Measurements from ENCODE around the gene PCBP3.
A peak's percentile ranks its signal among the peaks of the same experiment; 100 is the strongest.

PCBP3 gene

DNA sequence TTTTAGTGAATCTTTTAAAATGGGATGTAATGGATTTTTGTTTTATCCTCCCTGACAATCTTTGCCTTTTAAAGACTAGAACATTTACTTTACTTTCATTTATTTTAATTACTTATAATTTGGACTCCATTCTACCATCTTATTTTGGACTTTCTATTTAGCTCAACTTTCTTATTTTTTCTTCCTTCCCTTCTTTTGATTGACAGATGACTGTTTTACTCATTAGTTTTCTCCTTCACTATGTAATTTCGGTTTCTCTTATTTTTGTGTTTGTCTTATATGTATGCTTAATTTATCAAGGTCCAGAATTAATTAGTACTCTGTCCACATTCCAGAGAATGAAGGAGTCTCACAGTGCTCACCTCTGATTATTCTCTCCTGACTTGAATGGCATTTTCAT, 109.9 kb downstream of the PCBP3 start:
- DNase-seq (ENCODE audit: low read depth in 3 of 3): no peak

DNA sequence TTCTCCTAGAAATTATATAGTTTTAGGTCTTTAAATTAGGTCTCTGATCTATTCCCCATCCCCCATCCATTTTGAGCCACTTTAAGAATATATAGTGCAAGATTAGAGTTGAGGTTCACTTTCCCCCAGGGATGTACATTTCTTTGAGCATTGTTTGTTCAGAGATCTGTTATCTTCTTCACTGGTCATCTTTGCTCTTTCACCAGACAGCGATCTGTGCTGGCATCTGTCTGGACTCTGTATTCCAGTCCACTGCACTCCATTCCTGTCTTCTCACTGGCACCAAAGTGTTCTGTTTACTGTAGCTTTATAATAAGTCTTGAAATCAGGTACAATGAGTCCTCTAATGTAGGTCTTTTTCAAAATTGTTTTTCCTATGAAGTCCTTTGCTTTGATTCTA, 112.5 kb downstream of the PCBP3 start:
- no peak for DNase-seq (ENCODE audit: low read depth in 3 of 3)

DNA sequence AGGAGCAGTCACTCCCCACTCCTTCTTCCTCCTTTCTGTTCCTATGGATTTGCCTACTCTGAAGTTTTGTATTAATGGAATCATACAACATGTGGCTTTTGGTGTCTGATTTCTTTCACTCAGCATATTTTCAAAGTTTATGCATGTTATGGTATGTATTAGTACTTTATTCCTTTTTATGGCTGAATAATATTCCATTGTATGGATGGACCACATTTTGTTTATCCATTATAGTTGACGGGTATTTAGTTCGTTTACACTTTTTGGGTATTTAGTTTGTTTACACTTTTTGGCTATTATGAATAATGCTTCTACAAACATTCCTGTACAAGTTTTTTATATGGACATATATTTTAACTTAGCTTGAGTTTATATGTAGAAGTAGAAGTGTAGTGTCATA, 113.1 kb downstream of the PCBP3 start:
- no peak for DNase-seq (ENCODE audit: low read depth in 3 of 3)

DNA sequence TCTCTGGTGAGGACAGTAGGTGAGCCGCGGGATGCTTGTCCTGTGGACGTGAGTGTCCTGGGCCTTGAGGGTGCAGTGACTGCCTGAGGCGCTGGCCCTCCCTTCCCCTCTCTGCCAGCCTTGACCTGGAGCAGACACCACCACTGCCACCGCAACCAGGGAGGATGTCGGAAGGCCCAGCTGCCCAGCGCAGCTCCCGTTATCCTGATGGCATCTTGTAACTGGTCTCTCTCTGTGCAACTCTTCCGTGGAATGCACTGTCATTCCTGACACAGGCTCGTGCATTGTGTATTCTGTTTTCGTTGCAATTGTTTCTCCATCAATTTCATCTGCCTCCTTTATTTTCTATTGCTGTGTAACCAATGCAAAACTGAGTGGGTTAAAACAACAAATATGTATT, 118.2 kb downstream of the PCBP3 start:
- DNase-seq (ENCODE audit: low read depth in 3 of 3): no peak

DNA sequence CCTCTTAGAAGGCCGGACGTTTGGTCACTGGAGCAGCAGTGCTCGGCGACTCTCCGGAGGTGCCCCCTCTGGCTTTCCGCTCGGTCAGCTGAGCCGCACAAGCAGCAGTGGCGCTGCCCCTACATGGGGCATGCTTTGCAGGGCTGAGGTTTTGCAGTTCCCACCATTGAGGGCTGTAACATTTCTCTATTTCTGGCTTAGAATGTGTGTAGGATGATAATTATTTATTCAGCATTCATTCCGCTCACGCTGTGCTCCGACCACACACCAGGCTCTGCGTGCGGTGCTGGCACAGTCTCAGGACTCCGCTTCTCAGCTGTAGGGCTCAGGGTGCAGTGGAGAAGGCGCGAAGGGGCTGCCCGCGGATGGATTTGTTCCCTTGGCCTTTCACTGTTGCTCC, 119.5 kb downstream of the PCBP3 start:
- no peak for DNase-seq (ENCODE audit: low read depth in 3 of 3)

DNA sequence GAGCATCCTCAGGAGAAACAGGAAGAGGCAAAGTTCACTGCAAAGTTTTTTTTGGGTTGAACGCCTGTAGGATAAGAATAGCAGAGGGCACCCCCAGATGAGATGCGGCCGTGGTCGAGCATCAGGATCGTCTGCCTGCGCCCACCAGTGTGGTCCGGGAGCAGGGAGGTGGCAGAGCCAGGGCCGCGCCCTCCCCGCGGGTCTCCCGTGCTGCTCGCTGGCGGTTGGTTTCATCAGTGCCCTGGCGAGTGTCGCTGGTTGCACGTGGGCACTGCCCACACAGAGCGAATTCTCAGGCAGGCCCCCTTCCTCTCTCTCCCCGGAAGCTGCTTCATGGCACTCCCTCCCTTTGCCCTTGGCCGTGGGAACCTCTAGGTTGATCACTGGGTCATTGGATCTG, 120.0 kb downstream of the PCBP3 start:
- DNase-seq (ENCODE audit: low read depth in 3 of 3): no peak

DNA sequence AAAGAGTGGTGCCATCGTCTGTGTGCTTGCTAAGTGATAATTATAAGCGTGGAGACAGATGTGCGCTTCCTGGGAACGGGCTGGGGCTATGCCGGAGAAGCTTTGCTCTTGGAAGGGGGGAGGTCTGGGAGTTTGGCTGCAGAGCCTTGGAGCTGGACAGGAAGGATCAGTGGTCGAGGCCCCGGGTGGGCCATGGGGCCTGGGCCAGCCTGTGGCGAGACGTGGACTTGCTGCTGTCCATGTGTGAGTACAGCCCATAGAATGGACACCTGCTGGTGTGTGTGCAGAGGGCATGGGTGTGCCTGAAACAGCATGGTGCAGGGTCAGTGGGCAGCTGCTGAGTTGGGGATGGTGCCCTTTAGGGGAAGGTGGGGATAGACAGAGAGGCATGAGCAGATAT, 121.3 kb downstream of the PCBP3 start:
- DNase-seq (ENCODE audit: low read depth in 3 of 3): no peak

DNA sequence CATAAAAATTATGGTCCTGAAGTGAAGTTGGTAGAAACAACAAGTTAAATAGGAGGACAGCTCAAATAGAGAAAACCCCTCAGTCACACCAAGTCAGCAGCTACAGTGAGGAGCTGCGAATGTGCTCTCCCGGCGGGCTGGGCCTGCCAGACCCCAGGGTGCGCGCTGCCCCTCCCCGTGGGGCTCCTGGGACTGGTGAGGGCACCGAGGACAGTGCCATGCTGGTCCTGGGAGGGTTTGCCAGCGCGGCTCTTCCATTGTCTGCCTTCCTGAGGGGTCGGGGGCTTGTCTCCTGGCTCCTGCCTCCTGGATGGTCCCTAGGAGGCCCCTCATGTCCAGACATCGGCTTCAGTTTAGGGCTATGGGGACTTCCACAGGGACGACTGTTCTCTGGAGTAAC, 121.8 kb downstream of the PCBP3 start:
- DNase-seq (ENCODE audit: low read depth in 3 of 3): no peak

DNA sequence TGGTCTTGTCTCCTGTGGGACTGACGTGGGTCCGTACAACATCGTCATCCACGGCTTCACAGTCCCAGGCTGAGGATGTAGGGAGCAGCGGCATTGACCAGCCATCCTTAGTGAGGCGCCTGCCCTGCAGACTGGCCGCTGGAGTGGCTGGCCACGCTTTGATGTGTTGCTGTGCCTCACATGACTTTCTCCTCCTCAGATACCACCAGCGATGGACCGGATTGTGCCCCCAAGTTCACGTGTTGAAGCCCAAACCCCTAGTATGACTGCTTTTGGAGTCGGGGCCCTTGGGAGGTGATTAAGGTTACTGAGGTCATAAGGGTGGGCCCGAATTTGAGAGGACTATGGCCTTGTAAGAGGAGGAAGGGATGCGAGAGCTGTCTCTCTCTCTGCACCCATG, 122.5 kb downstream of the PCBP3 start:
- DNase-seq (ENCODE audit: low read depth in 3 of 3): no peak

DNA sequence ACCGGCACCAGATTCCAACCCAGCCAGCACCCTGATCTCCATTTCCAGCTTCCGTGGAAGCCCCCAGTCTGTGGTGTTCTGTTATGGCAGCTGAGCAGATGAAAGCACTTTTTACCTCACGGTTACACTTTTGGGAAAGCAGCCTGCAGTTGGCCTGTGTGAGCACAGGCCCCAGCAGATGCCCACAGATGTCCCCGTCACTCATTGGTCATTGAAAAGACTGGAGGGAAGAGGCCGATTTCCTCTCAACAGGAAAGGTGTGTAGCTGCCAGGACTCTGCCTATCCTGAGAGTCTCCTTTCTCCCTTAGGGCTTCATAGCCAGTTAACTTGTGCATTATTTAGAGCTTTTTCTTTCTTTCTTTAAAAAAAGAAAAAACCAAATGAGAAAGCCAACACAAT, 123.0 kb downstream of the PCBP3 start:
- no peak for DNase-seq (ENCODE audit: low read depth in 3 of 3)

DNA sequence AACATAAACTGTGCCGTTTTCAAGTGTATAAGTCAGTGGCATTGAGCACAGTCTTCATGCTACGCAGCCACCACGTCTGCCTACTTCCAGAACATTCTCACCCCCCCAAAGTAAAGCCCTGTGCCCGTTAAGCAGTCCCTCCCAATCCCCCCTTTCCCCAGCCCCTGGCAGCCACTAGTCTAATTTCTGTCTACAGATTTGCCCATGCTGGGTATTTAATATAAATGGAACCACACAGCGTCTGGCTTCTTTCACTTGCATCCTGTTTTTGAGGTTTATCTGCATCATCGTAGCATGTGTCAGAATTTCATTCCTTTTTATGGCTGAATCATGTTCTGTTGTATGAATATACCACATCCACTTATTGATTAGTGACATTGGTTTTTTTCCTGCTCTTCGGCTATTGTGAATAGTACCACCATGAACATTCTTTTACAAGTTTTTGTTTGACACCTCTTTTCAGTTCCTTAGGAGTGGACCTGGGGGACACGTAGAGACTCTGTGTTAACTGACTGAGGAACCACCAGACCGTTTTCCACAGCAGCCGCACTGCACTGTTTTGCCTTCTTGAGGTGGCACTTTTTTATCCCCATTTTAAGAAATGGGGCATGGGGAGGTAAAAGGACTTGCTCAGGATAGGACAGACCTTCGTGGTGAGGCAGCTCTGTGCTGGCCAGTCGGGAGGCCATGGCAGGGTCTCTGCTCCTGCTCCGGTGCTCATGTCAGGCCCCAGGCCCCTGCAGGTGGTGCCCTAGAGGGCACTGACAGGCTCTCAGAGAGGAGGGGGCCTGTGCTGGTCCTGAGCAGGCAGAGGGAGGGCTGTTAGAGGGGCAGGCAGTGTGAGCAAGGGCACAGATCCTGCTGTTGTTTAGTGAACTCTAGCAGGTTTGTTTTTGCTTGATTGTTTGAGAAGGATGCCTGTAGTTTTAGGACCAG, 123.8 kb downstream of the PCBP3 start:
- peak in 1 of 3 experiments; percentile 17 for DNase-seq (ENCODE audit: low read depth in 3 of 3)

DNA sequence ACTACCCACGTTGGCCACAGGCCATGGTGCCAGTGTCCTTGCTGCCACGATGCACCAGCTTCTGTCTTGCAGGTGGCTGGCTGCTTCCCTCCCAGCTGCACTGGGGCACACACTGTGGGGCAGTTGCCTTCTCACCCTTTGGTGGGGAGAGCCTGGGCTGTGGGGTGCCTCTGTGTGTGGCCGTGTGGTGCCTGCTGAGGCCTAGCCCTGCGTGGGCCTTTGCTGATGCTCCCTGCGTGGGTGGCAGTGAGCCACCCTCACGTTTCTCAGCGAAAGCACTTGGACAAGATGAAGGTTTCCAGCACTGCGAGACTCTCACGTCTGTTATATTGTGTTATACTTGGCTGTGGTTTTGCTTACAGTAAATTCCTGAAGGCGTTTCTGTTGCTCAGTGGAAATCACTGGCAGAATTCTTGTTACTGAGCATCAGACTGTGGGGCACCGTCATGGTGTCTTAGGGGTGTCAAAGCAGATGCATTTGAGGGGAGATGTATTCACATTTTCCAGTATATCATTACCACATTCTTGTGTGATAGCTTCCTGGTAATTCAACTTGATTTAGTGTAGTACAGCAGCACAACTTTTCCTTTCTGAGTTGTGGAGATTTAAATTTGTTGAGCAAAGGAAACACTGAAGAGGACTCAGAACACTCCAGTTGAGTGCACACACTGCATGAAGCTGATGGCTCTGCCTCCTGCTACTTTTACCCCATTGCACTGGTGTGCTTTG, 124.7 kb downstream of the PCBP3 start:
- peak; percentile 24 to 38 (median 25) for DNase-seq (ENCODE audit: low read depth in 3 of 3)

DNA sequence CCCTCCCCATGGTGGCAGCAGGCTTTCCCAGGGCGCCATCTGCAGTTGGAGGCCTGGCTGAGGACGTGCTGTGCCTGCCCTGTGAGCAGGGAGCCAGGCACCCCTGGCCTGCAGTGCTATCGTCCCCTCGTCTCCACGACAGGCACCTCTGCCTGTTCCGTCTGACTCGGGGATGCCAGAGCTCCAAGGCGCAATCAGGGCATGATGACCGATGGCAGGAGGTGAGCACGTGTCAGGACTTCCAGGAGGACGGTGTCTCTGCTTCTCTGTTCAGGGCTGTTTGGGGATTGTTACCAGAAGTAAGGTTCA, 125.2 kb downstream of the PCBP3 start:
- DNase-seq (ENCODE audit: low read depth in 3 of 3): no peak

DNA sequence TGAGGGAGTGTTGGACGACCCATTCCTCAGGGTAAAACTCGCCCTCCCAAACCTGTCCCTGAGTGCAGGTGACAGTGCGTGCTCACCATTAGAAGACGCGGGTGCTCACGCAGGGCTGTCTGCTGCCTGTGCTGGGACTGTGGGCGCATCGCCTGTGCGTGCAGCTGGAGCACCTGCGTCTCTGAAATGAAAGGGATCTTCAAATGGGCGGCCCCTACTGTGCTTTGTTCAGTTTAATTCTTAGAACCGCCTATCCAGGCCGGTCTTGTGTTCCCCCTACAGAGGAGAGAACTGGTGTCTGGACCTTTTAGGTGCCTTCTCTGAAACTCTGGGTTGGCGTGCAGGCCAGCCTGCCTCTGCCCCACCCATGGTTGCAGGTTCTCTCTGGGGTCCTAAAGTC, 125.8 kb downstream of the PCBP3 start:
- DNase-seq (ENCODE audit: low read depth in 3 of 3): no peak

DNA sequence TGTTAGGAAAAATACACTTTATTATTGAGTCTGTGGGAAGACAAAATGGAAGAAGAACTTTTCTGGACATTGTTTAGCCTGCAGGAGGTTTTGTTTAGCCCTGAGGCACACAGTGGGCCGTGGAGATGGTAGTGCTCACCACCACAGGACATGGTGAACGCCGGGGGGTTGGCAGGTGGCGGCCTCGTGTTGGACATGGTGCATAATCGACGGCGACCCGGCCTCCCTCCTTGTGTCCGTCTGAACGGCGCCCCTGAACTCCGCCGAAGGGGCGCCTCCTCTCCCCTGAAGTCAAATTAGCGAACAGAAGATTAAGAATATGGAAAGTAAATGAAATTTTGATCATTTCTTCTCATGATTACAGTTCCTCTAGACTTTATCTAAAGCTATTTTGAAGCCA, 126.4 kb downstream of the PCBP3 start:
- DNase-seq (ENCODE audit: low read depth in 3 of 3): no peak

DNA sequence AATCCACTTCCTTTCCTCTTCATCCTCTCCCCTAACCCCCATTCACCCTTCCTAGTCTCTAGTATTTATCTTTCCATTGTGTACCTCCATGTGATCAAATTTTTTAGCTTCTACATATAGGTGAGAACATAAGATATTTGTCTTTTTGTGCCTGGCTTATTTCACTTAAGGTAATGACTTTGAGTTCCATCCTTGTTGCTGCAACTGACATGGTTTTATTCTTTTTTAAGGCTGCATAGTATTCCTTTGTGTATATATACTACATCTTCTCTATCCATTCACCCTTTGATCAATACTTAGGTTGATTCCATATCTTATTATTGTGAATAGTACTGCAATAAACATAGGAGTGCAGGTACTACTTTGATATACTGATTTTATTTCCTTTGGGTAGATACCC, 128.7 kb downstream of the PCBP3 start:
- DNase-seq (ENCODE audit: low read depth in 3 of 3): no peak

DNA sequence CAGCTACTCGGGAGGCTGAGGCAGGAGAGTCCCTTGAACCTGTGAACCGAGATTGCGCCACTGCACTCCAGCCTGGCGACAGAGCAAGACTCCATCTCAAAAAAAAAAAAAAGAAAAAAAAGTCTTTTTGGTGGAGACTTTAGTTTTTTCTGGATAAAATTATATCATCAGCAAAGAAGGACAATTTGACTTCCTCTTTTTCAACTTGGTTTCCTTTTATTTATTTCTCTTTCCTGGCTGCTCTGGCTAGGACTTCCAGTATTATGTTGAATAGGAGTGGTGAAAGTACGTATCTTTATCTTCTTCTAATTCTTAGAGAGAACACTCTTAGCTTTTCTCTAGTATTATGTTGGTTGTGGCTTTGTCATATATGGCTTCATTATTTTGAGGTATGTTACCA, 130.8 kb downstream of the PCBP3 start:
- no peak for DNase-seq (ENCODE audit: low read depth in 3 of 3)

DNA sequence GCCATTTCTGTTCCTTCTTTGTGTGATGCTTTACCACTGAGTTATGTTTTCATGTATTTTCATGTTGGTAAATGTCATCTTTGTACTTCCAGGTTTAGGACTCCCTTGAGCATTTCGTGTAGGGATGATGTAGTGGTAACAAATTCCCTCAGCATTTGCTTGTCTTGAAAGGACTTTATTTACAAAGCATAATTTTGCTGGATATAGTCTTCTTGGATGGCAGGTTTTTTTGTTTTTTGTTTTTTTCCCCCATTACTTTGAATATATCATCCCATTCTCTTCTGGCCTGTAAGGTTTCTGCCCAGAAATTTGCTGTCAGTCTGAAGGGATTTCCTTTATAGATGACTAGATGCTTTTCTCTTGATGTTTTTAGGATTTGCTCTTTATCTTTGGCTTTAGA, 133.4 kb downstream of the PCBP3 start:
- no peak for DNase-seq (ENCODE audit: low read depth in 3 of 3)

DNA sequence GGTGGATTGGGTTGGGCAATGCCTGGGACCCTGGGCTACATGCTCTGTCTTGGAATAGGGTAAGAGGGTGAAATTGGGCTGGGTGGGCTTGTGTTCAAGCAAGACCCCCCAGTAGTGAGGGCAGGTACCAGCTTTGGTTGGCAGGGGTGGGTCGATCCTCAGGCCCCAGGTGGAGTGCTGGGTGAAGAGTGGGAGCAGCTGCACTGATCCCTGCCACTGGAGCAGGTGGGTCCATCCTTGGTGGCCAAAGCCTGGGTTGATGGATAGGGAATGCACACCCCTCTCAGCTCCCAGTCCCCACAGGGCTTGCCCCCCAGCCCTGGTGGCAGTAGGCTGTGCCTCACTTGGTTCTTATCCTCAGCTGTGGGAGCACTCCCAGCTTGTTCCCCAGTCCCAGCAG, 135.2 kb downstream of the PCBP3 start:
- no peak for DNase-seq (ENCODE audit: low read depth in 3 of 3)

DNA sequence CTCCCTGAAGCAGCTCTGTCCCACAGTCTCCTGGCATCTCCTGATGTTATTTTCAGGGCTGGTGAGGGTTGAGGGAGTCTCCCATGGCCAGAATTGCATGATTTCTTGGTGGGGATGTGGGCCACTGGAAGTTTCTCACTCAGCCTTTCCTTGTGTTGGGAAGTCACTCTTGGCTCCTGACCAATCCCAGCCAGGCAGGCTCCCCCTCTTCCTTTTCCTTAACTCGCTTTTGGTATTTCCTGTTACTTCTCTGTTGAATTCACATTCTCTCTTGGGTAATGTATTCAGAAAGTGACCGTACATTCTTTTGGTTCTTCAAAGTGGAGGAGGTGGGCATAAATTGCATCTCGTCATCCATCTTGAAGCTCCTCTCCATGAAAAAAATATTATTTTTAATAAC, 135.7 kb downstream of the PCBP3 start:
- no peak for DNase-seq (ENCODE audit: low read depth in 3 of 3)

DNA sequence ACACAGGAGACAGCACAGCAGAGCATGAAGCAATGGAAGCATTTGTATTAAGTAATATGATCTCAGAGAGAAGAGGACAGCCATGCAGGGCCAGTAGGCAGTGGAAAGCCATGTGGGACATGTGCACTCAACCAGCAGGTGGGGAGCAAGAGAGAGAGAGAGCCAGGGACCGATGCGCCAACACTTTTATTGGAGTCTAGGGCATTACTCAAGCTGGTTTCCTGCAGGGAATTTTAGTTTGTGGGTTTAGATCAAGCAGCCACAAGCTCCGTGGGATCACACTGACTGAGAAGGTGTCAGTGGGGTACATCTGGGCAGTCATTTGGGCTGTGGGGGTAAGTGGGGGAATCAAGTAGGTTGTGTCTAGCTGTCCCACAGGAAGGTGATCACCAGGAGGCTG, 137.1 kb downstream of the PCBP3 start:
- no peak for DNase-seq (ENCODE audit: low read depth in 3 of 3)

DNA sequence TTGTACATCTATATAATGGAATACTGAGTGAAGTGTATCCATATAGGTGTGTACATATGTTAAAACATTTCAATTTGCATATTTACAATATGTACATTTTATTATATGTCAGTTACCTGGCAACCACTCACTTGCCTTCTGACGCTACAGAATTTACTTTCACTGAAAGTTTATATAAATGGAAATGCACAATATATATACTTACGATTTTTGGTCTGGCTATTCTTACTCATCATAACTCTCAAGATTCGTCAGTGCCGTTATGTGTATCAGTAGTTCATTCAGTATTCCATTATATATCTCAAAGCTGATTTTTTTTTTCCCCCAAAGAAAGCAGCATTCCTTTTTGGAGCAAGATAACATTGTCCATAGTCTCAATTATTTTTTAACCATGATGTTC, 138.2 kb downstream of the PCBP3 start:
- no peak for DNase-seq (ENCODE audit: low read depth in 3 of 3)

DNA sequence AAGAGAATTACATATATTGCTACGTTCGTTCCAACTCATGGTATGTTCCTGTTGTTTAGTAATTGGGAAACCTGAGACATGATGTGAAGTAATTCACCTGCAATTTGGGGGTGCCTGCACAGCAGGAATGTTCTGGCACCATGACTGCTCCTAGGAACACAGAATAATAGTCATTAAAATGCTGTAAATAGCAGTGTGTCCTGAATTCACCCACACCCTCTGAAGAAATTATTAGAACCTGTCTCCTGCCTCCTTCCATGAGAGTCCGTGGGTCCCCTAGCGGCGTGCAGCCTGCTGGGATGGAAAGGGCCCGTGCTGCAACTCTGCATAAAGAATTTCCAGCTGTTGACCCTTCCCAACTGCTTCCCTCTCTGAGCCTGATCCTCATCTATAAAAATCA, 143.1 kb downstream of the PCBP3 start:
- no peak for DNase-seq (ENCODE audit: low read depth in 3 of 3)

DNA sequence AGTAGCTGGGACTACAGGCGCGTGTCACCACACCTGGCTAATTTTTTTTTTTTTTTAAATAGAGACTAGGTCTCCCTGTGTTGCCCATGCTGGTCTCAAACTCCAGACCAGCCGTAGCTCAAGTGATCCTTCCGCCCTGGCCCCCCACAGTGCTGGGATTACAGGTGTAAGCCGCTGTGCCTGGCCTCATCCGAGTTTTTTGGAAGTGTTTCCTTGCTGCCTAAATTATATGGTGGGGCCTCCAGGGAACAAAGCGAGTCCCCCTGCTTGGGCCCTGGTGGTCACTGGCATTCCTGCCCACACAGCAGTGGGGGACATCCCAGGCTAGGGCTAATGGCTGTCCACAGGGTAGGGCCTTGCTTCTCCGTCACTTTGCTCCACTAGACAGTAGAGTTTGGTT, 143.8 kb downstream of the PCBP3 start:
- DNase-seq (ENCODE audit: low read depth in 3 of 3): no peak
